DOHH2 (cell line): ENCODE measurements around the gene ENO4.

Experiments
- H3F3A ChIP-seq: fragments of 200-600 bp; sonication (generic), shearing (Covaris generic); 2 replicates; pipeline ENCODE4 v1.6.0; 2016; ENCODE audit warnings: antibody characterized with exemption, mild to moderate bottlenecking; ENCODE audit not compliant: control insufficient read depth, insufficient read depth
- H3K27ac ChIP-seq: fragments of 200-600 bp; sonication (generic); 2 replicates; pipeline ENCODE4 v1.5.1; 2014; ENCODE audit warnings: low read depth, mild to moderate bottlenecking, low read length, moderate library complexity
- H3K27me3 ChIP-seq: fragments of 200-600 bp; sonication (generic); 2 replicates; pipeline ENCODE4 v1.6.1; 2014; ENCODE audit warnings: mild to moderate bottlenecking, low read length, mixed read lengths; ENCODE audit not compliant: control insufficient read depth
- H3K36me3 ChIP-seq: fragments of 200-600 bp; sonication (generic); 2 replicates; pipeline ENCODE4 v1.6.1; 2014; ENCODE audit warnings: mild to moderate bottlenecking, low read length, moderate library complexity, mixed read lengths; ENCODE audit not compliant: control insufficient read depth
- H3K4me1 ChIP-seq: fragments of 200-600 bp; sonication (generic); 2 replicates; pipeline ENCODE4 v1.6.1; 2014; ENCODE audit warnings: mild to moderate bottlenecking, low read length, mixed read lengths; ENCODE audit not compliant: control insufficient read depth
- H3K4me2 ChIP-seq: fragments of 200-600 bp; sonication (generic); 2 replicates; pipeline ENCODE4 v1.6.0; 2014; ENCODE audit warnings: mild to moderate bottlenecking, low read length, moderate library complexity
- H3K4me3 ChIP-seq: fragments of 200-600 bp; sonication (generic); 2 replicates; pipeline ENCODE4 v1.5.1; 2014; ENCODE audit warnings: mild to moderate bottlenecking, low read length, mixed read lengths
- H3K79me2 ChIP-seq: fragments of 200-600 bp; sonication (generic); 2 replicates; pipeline ENCODE4 v1.6.1; 2014; ENCODE audit warnings: mild to moderate bottlenecking, low read length, mixed read lengths; ENCODE audit not compliant: control insufficient read depth
- H3K9me2 ChIP-seq: fragments of 200-600 bp; sonication (generic); replicated peaks from 2 replicates; pipeline ENCODE4 v1.6.1; 2014; ENCODE audit warnings: mild to moderate bottlenecking, low read length, mixed read lengths; ENCODE audit not compliant: control insufficient read depth
- H3K9me3 ChIP-seq: fragments of 200-600 bp; sonication (generic); 2 replicates; pipeline ENCODE4 v1.6.1; 2014; ENCODE audit warnings: antibody characterized with exemption, low read length, mixed read lengths; ENCODE audit not compliant: control insufficient read depth, insufficient read depth
- H4K20me1 ChIP-seq: fragments of 200-600 bp; sonication (generic); 2 replicates; pipeline ENCODE4 v1.6.0; 2014; ENCODE audit warnings: low read depth, mild to moderate bottlenecking, antibody characterized with exemption, low read length, moderate library complexity; ENCODE audit not compliant: control insufficient read depth, insufficient read depth
- EZH2phosphoT487 ChIP-seq: fragments of 200-600 bp; sonication (generic); IDR thresholded peaks from 2 replicates; pipeline ENCODE4 v1.6.1; 2017; ENCODE audit warnings: borderline replicate concordance, mild to moderate bottlenecking, antibody characterized with exemption, low read length, moderate library complexity, mixed read lengths
- TF ChIP-seq, protein P1 (sequence below): fragments of 200-600 bp; sonication (generic); IDR thresholded peaks from one replicate; pipeline ENCODE4 v1.5.1; 2014; ENCODE audit warnings: antibody characterized with exemption, mild to moderate bottlenecking, low read depth, low read length; ENCODE audit not compliant: poor library complexity, severe bottlenecking

The ENO4 gene

GRCh38 chr10:116817780-116818343, 31.4 kb upstream of the ENO4 start:
- H3K36me3 ChIP-seq: no peaks in the 10 kb centered on the region
- H4K20me1 ChIP-seq: no peaks in the 10 kb centered on the region
- peaks cover 8% of the 10 kb centered on the region for H3K4me1 ChIP-seq
- no peak overlapping the region for H3K4me2 ChIP-seq
- no peak overlapping the region for H3K27ac ChIP-seq
- H3K79me2 ChIP-seq: no peaks in the 10 kb centered on the region
- H3K4me3 ChIP-seq: no peak overlapping the region
- no peaks in the 10 kb centered on the region for H3K9me2 ChIP-seq
- peaks cover 17% of the 10 kb centered on the region for H3K27me3 ChIP-seq
- H3K9me3 ChIP-seq: no peaks in the 10 kb centered on the region
- H3F3A ChIP-seq: no peaks in the 10 kb centered on the region
- TF ChIP-seq EZH2phosphoT487: no peak
- TF ChIP-seq, protein P1, sequence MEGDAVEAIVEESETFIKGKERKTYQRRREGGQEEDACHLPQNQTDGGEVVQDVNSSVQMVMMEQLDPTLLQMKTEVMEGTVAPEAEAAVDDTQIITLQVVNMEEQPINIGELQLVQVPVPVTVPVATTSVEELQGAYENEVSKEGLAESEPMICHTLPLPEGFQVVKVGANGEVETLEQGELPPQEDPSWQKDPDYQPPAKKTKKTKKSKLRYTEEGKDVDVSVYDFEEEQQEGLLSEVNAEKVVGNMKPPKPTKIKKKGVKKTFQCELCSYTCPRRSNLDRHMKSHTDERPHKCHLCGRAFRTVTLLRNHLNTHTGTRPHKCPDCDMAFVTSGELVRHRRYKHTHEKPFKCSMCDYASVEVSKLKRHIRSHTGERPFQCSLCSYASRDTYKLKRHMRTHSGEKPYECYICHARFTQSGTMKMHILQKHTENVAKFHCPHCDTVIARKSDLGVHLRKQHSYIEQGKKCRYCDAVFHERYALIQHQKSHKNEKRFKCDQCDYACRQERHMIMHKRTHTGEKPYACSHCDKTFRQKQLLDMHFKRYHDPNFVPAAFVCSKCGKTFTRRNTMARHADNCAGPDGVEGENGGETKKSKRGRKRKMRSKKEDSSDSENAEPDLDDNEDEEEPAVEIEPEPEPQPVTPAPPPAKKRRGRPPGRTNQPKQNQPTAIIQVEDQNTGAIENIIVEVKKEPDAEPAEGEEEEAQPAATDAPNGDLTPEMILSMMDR: no peak

GRCh38 chr10:116819999-116820677, 29.2 kb upstream of the ENO4 start:
- Histone ChIP-seq H3K4me2 (no peak overlapping the region), H3K4me1 (peaks cover 8% of the 10 kb centered on the region), H3F3A (no peaks in the 10 kb centered on the region), H3K9me2 (no peaks in the 10 kb centered on the region), H3K27ac (no peak overlapping the region), H3K4me3 (no peak overlapping the region), H4K20me1 (no peaks in the 10 kb centered on the region), H3K27me3 (peaks cover 10% of the 10 kb centered on the region), H3K79me2 (no peaks in the 10 kb centered on the region), H3K36me3 (no peaks in the 10 kb centered on the region), H3K9me3 (no peaks in the 10 kb centered on the region)
- TF ChIP-seq EZH2phosphoT487: no peak
- TF ChIP-seq, protein P1: no peak

DNA sequence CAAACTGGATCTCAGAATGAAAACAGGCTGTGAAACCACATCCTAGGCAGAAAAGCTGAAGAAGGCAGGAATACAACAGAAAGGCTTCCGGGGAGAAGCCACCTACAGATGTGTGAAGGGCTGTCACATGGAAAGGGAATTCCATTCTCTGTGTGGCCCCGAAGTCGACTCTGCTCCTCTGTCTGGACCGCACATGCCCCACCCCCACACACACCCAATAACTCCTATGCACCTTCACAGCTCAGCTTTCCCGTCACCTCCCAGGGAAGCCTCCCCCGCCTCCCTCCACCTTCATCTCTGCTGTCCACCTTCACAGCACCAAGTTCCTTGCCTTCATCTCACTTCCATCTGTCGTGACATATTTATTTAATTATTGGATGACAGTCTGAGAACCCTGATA, 23.4 kb upstream of the ENO4 start:
- TF ChIP-seq EZH2phosphoT487: no peak
- TF ChIP-seq, protein P1: no peak
- no peak overlapping the region for H3K27ac ChIP-seq

More for the DNA sequence above, 23.4 kb upstream of the ENO4 start:
- Histone ChIP-seq H3K36me3 (no peaks in the 10 kb centered on the region), H4K20me1 (no peaks in the 10 kb centered on the region), H3K4me1 (no peaks in the 10 kb centered on the region), H3K4me3 (no peak overlapping the region), H3K9me2 (no peaks in the 10 kb centered on the region), H3K79me2 (no peaks in the 10 kb centered on the region), H3K27me3 (no peaks in the 10 kb centered on the region), H3K4me2 (no peak overlapping the region), H3K9me3 (no peaks in the 10 kb centered on the region), H3F3A (no peaks in the 10 kb centered on the region)
